Stimulated activated CD4-positive, alpha-beta T cell treated with anti-CD3 and anti-CD28 coated beads, Interleukin-4, amount 100 ng/mL, for 24 hours (primary cell): ENCODE measurements around the gene TUT1.

Source experiments
- DNase-seq: peaks from one replicate; pipeline ENCODE4 v3.0.0-alpha.2; 2020

Gene TUT1

GRCh38 chr11:62539238-62539925 lies 51.9 kb downstream of the TUT1 start:
- DNase-seq, result peak; percentile 69

GRCh38 chr11:62538470-62539237 lies 52.7 kb downstream of the TUT1 start:
- DNase-seq, result no peak

DNA sequence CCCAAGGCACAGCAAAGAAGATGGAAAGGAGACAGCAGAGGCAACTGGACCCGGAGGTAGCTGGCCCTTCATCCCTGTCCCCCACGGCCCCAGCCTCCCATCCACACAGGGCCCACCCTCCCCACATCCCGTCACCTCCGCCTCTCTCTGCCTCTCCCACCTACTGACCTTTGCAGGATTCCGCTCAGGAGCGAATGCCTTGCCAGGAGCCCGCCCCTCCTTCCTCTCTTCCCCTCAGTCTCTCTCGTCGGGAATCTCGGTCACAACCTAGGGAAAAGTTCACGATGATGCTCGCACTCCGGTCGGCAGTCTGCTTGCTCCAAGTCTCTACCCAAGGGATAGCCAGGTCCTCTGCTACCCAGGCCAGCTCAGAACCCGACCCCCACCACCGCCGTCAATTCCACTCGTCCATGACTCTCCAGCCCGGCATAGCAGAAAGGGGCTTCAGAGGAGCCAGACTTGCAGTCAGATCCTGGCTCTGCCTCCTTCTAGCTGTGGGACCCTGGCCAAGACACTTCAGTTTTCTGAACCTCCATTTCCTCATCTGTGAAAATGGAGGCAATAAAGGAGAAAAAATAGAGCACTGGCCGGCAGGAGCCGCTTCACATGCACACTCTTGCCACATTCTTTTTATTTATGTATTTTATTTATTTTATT lies 54.9 kb downstream of the TUT1 start:
- no peak for DNase-seq

- DNase-seq, result no peak
These were observed 55.5 kb downstream of the TUT1 start for GRCh38 chr11:62535802-62536201.

GRCh38 chr11:62534779-62535545 lies 56.4 kb downstream of the TUT1 start:
- DNase-seq, result no peak

- no peak for DNase-seq
These were observed 59.2 kb downstream of the TUT1 start for GRCh38 chr11:62532096-62532495.
